HG03045 (cell line): Measurements from ENCODE around the gene HLX.

ENCODE experiments used
- ATAC-seq: cut with Tn5 transposase; IDR thresholded peaks from one replicate; pipeline ENCODE4 v1.9.1; 2021; ENCODE audit warnings: mild to moderate bottlenecking, moderate library complexity; ENCODE audit not compliant: unreplicated experiment

The HLX gene

GRCh38 chr1:220895412-220895946, 16.2 kb downstream of the HLX start:
- ATAC-seq: no peak

- ATAC-seq: no peak
Measured at GRCh38 chr1:220896092-220896491, 16.8 kb downstream of the HLX start.

DNA sequence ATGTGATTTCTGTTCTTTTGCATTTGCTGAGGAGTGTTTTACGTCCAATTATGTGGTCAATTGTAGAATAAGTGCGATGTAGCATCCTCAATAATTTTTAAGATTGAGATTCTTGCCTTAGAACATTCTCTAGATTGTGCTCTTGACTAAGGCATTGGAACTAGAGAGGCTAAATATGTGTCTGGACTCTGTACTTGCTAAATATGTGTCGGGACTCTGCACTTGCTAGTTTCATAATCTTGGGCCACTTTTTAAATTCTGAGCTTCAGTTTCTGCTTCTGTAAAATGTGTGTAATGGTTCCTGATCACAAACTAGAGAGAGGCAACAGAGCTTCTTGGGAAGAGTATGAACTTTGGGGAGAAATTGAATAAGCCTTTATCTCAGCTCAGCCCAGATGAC, 21.6 kb downstream of the HLX start:
- no peak for ATAC-seq

DNA sequence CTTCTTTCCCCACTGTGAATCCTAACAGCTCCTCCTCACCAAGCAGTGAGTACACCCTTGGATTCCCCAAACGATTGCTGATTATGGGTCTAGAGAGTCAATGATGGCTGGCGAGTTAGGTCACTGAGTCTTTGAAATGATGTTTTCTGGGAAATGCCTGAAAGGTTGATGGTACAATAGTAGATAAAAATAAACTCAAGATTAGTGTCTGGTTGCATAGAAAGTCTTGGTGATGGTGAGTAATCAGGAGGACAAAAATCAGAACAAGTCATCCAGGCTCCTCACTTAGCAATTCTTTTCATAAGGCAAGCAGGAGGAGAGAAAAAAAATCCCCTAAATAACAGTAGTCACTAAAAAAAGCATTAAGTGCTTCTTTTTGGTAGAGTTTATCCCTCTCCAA, 22.6 kb downstream of the HLX start:
- ATAC-seq: no peak

DNA sequence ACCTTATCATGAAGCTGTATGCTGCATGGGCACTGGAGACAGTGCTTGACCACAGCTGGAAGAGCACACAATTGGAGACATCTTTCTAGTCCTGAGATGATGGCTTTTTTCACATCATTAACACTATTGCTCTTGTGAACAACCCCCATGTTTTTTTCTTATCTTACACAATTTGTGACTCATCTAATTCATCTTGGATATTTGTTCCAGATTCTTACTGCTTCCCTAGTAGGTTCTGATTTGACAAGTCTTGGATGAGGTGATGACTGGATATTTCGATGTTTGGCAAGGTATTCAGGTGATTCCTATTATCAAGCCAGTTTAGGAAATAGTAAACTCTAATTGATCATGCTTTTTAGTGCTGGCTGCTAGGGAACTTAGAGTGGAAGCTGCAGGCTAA, 23.7 kb downstream of the HLX start:
- ATAC-seq: no peak

GRCh38 chr1:220904876-220905275, 25.6 kb downstream of the HLX start:
- ATAC-seq: no peak

DNA sequence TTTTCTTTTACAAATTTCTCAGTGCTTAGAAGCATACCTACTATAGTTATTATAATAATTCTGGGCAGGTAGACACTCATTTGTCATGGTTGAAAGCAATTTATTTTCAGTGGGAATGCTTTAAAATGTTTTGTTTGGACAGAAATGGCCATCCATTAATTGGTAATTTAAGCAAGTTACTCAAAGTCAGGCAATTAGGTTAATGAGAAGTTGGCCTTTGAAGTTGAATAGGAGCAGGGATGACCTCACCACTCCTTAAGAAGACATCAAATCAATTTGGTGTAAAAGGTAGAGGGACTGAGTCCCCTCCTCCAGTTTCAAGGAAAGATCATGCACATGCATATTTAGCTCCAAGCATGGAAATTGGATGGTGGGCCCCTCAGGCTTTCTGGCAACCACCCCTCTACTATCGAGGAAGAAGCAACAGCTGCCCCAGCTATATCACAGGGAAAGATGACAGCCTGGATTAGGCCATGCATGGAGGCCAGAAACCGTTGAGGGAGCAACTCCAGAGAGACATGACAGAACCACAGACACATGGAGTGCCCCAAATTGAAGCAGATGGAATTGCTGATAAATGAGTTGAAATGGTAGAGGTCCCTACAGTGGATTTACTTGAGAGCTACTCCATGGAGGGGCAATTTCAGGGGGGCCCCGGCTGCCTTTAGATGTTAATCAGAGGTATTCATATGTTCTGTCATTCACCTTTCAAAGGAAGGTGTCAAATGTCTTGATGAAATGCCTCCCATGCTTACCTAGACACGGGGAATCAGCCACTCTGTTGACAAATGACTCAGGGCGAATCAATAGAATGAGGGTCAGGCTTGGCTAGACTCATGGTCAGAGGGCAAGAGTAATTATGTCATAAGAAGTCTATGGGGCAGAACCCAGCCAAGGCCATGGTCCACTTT, 26.7 kb downstream of the HLX start:
- no peak for ATAC-seq

- ATAC-seq: no peak
Measured at GRCh38 chr1:220906561-220907334, 27.5 kb downstream of the HLX start.

GRCh38 chr1:220908757-220909156, 29.5 kb downstream of the HLX start:
- no peak for ATAC-seq

GRCh38 chr1:220910021-220910420, 30.8 kb downstream of the HLX start:
- no peak for ATAC-seq

- ATAC-seq: no peak
Measured at GRCh38 chr1:220914283-220915116, 35.3 kb downstream of the HLX start.

GRCh38 chr1:220915117-220915440, 35.8 kb downstream of the HLX start:
- ATAC-seq: no peak

- ATAC-seq: no peak
Measured at GRCh38 chr1:220915954-220916353, 36.7 kb downstream of the HLX start.

GRCh38 chr1:220917101-220917500, 37.9 kb downstream of the HLX start:
- ATAC-seq: no peak

GRCh38 chr1:220917535-220918209, 38.4 kb downstream of the HLX start:
- ATAC-seq: no peak

GRCh38 chr1:220918285-220918951, 39.2 kb downstream of the HLX start:
- no peak for ATAC-seq

DNA sequence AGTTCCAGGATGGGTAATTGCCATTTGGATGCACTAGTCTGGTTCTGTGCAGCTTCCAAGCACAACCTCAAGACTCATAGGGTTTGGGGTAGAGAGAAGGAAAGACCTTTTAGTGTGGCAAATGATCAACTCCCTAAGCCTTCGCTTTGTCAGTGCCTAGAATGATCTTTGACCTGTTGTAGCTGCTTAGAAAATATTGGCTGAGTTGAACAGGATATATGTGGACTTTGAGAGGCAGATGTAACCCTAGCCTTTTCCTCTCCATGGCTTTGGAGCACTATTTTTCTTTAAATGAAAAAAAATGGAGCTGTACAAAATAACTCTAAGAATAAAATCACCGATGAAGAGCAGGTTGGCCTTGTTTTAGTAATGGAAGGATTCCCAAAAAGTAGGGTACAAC, 41.7 kb downstream of the HLX start:
- ATAC-seq: no peak

DNA sequence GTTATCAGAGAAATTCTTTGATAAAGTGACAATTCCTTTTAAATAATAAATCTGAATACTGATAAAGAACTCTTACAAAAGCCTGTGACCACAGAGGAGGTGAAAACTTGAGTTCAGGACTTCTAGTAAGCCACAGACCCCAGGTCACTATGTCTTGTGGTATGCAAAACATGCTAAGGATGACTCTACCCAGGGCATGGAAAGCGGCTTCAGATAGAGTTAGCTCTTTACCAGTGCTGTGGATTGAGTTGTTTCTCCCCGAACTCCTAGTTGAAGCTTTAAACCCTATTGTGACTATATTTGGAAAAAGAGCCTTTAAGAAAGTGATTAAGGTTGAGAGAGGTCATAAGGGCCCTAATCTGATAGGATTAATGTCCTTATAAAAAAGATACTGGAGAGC, 42.3 kb downstream of the HLX start:
- no peak for ATAC-seq

DNA sequence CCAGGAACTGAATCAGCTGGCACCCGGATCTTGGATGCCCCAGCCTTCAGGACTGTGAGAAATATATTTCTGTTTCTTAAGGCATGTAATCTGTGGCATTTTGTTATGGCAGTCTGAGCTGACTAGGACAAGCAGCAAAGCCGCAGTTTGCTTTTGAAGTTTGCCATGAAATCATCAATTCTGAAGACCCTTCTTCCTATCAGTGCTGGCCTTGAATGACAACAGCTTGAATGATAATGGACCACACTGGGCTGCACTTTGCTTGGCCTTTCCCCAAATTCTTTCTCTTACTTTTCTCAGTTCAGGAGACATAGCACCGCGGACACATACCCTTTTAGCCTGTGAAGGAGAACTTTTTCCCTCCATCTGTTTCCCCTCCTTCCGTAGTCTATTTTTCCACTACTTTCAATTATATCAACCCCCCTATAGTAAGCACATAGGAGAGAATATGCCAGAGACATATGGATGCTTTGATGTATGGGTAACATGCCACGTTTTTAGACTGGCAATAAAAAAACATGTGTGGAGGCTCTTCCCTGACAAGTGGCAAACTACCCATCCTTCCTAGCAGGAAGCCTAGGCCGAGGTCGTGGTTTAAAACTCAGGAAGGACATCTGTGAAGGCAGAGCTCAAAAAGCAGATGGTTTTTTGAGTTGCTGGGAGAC, 42.9 kb downstream of the HLX start:
- no peak for ATAC-seq
